Endothelial cell of umbilical vein (primary cell): Measurements from ENCODE around the gene ABCB6. TPM values are rescaled to one million over a fixed set of nuclear protein-coding genes. Genes with fewer than 3 reads are reported as not detected.

ENCODE experiments used
- BruUV-seq: library from RNA; stranded (reverse); fragments of 400-500 nt; replicated peaks from 2 replicates; lab custom pipeline; 2021; lab: Mats Ljungman, UMichigan
- CTCF ChIA-PET: fragments of 300-600, 350-600 bp; sonication (Branson Sonifier 250); formaldehyde crosslinking; loops from one replicate; lab custom pipeline; 2021; ENCODE audit warnings: antibody characterized with exemption, inconsistent platforms; lab: Charles Lee
- POLR2A ChIA-PET: fragments of 300-600, 350-600 bp; sonication (Branson Sonifier 250); formaldehyde crosslinking; loops from one replicate; lab custom pipeline; 2021; ENCODE audit warnings: antibody characterized with exemption, inconsistent platforms; lab: Charles Lee
- DNase-seq: peaks from one replicate; pipeline ENCODE4 v3.0.0-alpha.2; 2011; ENCODE audit warnings: low read depth, low spot score
- FAIRE-seq: peaks from 2 replicates; lab custom pipeline; 2011; peaks lifted over from hg19 to GRCh38; lab: Jason Lieb, UNC
- H2AFZ ChIP-seq: 2 replicates; pipeline ENCODE4 v1.6.0; 2012; ENCODE audit warnings: low read depth, low read length, control low read depth, inconsistent platforms
- H3K27ac ChIP-seq: 2 replicates; pipeline ENCODE4 v1.5.1; 2011; ENCODE audit warnings: low read depth, mild to moderate bottlenecking, control low read depth, low read length, moderate library complexity; ENCODE audit not compliant: insufficient read depth
- H3K27me3 ChIP-seq, 2 experiments: 2 replicates each; pipeline versions ENCODE4 v1.6.0 to v1.6.1; 2011; ENCODE audit warnings: low read length in 2 of 2, mixed read lengths in 1 of 2; ENCODE audit not compliant: control insufficient read depth in 2 of 2, insufficient read depth in 2 of 2
- H3K36me3 ChIP-seq, 2 experiments: 2 replicates in 1 of 2; 3 replicates in 1 of 2; pipeline ENCODE4 v1.5.1; 2011; ENCODE audit warnings: low read length in 2 of 2, mild to moderate bottlenecking in 1 of 2, moderate library complexity in 1 of 2; ENCODE audit not compliant: control insufficient read depth in 2 of 2, insufficient read depth in 2 of 2; ENCODE audit errors: extremely low read depth in 1 of 2
- H3K4me1 ChIP-seq: 3 replicates; pipeline ENCODE4 v1.5.1; 2011; ENCODE audit warnings: mild to moderate bottlenecking, low read length; ENCODE audit not compliant: control insufficient read depth, insufficient read depth; ENCODE audit errors: extremely low read depth
- H3K4me2 ChIP-seq: 2 replicates; pipeline ENCODE4 v1.6.1; 2011; ENCODE audit warnings: low read length, control low read depth, mixed read lengths; ENCODE audit not compliant: insufficient read depth
- H3K4me3 ChIP-seq, 3 experiments: fragments of 200-600 bp in 1 of 3; sonication (generic), shearing (Covaris generic) in 1 of 3; replicated peaks in 1 of 3; 2 replicates each; pipeline ENCODE4 v1.5.1; 2011 to 2016; ENCODE audit warnings: control low read depth in 3 of 3, low read length in 3 of 3, mild to moderate bottlenecking in 2 of 3, inconsistent platforms in 1 of 3, low read depth in 1 of 3, moderate library complexity in 1 of 3; ENCODE audit not compliant: insufficient read depth in 1 of 3
- H3K79me2 ChIP-seq: 2 replicates; pipeline ENCODE4 v1.6.0; 2012; ENCODE audit warnings: low read length, inconsistent platforms; ENCODE audit not compliant: control insufficient read depth, insufficient read depth
- H3K9ac ChIP-seq: replicated peaks from 2 replicates; pipeline ENCODE3; 2011; ENCODE audit warnings: low read length, control low read depth; ENCODE audit not compliant: insufficient read depth; ENCODE audit errors: extremely low read depth
- H3K9me1 ChIP-seq: replicated peaks from 3 replicates; pipeline ENCODE4 v1.6.0; 2011; ENCODE audit warnings: mild to moderate bottlenecking, low read length; ENCODE audit not compliant: control insufficient read depth, insufficient read depth; ENCODE audit errors: extremely low read depth
- H3K9me3 ChIP-seq: replicated peaks from 2 replicates; pipeline ENCODE4 v1.5.1; 2012; ENCODE audit warnings: low read length, inconsistent platforms; ENCODE audit not compliant: control insufficient read depth, insufficient read depth
- H4K20me1 ChIP-seq: replicated peaks from 2 replicates; pipeline ENCODE3; 2011; ENCODE audit warnings: mild to moderate bottlenecking, low read length; ENCODE audit not compliant: control insufficient read depth, insufficient read depth; ENCODE audit errors: extremely low read depth
- EZH2 ChIP-seq: IDR thresholded peaks from 2 replicates; pipeline ENCODE4 v1.6.1; 2012; ENCODE audit warnings: borderline replicate concordance, low read depth, mild to moderate bottlenecking, moderate library complexity, low read length, inconsistent platforms; ENCODE audit not compliant: severe bottlenecking
- JUN ChIP-seq: IDR thresholded peaks from 2 replicates; pipeline ENCODE4 v1.6.1; 2011; ENCODE audit warnings: borderline replicate concordance, low read depth; ENCODE audit not compliant: insufficient read length, insufficient read depth
- MYC ChIP-seq: IDR thresholded peaks from one replicate; pipeline ENCODE4 v1.6.1; 2011; ENCODE audit warnings: mild to moderate bottlenecking, low read depth, low read length
- POLR2A ChIP-seq: IDR thresholded peaks from 2 replicates; pipeline ENCODE4 v1.6.1; 2012; ENCODE audit warnings: low read depth, mild to moderate bottlenecking, control low read depth, low read length
- POLR2AphosphoS5 ChIP-seq: IDR thresholded peaks from 2 replicates; pipeline ENCODE4 v1.6.1; 2012; ENCODE audit warnings: low read depth, mild to moderate bottlenecking, control low read depth, low read length, moderate library complexity; ENCODE audit not compliant: insufficient read depth
- dilution Hi-C: fragments of 300-500 bp; cut with MboI; formaldehyde crosslinking; loops from one replicate; pipeline ENCODE4 v1.15.0; 2019; ENCODE audit warnings: low sequenced_read_pairs; ENCODE audit not compliant: extremely low pct_ligation_motif_present
- intact Hi-C: fragments of 100-400 bp; cut with micrococcal nuclease; formaldehyde crosslinking; loops from one replicate; pipeline ENCODE4 v1.10.0; 2022
- polyA plus RNA-seq, 4 experiments: library from polyadenylated mRNA; depleted of rRNA in 3 of 4; stranded (reverse) in 3 of 4; unstranded in 1 of 4; fragments of >200 nt; gene quantifications; 2 replicates each; pipeline versions ENCODE4 v1.2.1 to v1.2.3, GENCODE V29; 2011 to 2012; ENCODE audit warnings: missing spikeins in 1 of 4
- total RNA-seq: library from RNA; stranded (reverse); gene quantifications from 2 replicates; pipeline ENCODE4 v1.2.3, GENCODE V29; 2021
- TF ChIP-seq, protein P1 (sequence below): IDR thresholded peaks from 2 replicates; pipeline ENCODE4 v1.6.1; 2011; ENCODE audit not compliant: insufficient read depth, insufficient read length
- TF ChIP-seq, protein P2 (sequence below), 2 donors: IDR thresholded peaks; 1 replicate in 1 of 2; 2 replicates in 1 of 2; pipeline ENCODE4 v1.5.1; 2011; ENCODE audit warnings: low read length in 2 of 2, mild to moderate bottlenecking in 2 of 2, moderate library complexity in 2 of 2, control low read depth in 1 of 2, inconsistent platforms in 1 of 2, low read depth in 1 of 2; ENCODE audit not compliant: insufficient read depth in 1 of 2; ENCODE audit errors: extremely low read depth in 1 of 2

Gene ABCB6
- total and polyA plus RNA-seq, 2 donors (not counting 3 experiments of a cell fraction or from before 2014, with no cell fraction given): 25.7 to 32.5 TPM

DNA sequence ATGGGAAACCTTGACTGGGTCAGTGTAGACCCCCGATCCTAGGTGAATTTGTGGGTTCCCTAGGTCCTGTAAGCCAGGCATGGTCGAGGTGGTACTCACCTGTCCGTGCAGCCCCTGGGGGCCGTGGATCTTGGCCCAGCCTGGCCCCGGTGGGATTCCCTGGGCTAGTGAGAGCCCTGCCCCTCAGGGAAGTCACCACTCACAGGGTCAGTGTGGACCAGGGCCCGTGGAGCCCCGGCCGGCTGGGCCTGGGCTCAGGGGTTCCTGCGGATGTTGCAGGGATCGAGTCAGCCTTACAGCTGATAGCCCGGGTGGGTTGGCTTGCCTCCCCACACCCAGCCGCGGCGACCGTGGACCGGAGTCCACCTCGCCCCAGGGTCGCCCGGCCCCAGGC, 10.2 kb upstream of the ABCB6 start:
- no peaks in the 10 kb centered on the region for H3K9me1 ChIP-seq
- H3K36me3 ChIP-seq: peaks cover 3 to 28% of the 10 kb centered on the region in 2 experiments
- peak overlapping the region; percentile 78 for H2AFZ ChIP-seq
- H3K27me3 ChIP-seq: no peaks in the 10 kb centered on the region
- TF ChIP-seq MYC: no peak
- TF ChIP-seq, protein P1, sequence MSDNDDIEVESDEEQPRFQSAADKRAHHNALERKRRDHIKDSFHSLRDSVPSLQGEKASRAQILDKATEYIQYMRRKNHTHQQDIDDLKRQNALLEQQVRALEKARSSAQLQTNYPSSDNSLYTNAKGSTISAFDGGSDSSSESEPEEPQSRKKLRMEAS: no peak
- TF ChIP-seq POLR2AphosphoS5: no peak
- no peak for TF ChIP-seq JUN
- no peak for TF ChIP-seq POLR2A
- no peak for TF ChIP-seq EZH2
- TF ChIP-seq, protein P2, sequence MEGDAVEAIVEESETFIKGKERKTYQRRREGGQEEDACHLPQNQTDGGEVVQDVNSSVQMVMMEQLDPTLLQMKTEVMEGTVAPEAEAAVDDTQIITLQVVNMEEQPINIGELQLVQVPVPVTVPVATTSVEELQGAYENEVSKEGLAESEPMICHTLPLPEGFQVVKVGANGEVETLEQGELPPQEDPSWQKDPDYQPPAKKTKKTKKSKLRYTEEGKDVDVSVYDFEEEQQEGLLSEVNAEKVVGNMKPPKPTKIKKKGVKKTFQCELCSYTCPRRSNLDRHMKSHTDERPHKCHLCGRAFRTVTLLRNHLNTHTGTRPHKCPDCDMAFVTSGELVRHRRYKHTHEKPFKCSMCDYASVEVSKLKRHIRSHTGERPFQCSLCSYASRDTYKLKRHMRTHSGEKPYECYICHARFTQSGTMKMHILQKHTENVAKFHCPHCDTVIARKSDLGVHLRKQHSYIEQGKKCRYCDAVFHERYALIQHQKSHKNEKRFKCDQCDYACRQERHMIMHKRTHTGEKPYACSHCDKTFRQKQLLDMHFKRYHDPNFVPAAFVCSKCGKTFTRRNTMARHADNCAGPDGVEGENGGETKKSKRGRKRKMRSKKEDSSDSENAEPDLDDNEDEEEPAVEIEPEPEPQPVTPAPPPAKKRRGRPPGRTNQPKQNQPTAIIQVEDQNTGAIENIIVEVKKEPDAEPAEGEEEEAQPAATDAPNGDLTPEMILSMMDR (IDR thresholded peaks at IDR 0.05; ENCODE audit: extremely low read depth in 1 of 2, insufficient read depth in 1 of 2, low read depth in 1 of 2, low read length in 2 of 2): no peak
- H3K4me2 ChIP-seq: peak overlapping the region; percentile 99
- dilution Hi-C loops (no loop called here), intact Hi-C loops (loop anchor here (1.0 kb wide), 8 partner anchors 11 to 69 kb away; partner anchors contain the start of genes ABCB6, GLB1L, NHEJ1 and STK16)
- no peaks in the 10 kb centered on the region for H4K20me1 ChIP-seq
- peaks cover 20% of the 10 kb centered on the region for H3K79me2 ChIP-seq
- no peak for DNase-seq
- peak overlapping the region; percentile 93 for H3K9ac ChIP-seq
- H3K9me3 ChIP-seq: no peaks in the 10 kb centered on the region
- H3K4me1 ChIP-seq: peaks cover 15% of the 10 kb centered on the region
- ChIA-PET CTCF (interaction anchor here (1.1 to 1.9 kb wide), 6 partner anchors 11 to 59 kb away, joined by 3 to 16 read pairs (median 5); partner anchors contain the start of genes ABCB6, DNAJB2, SLC23A3 and ZFAND2B), POLR2A (interaction anchor here (0.9 to 1.9 kb wide), 5 partner anchors 10 to 53 kb away, joined by 4 to 7 read pairs (median 5); partner anchors contain the start of genes CNPPD1, GLB1L and STK16)
- peak; percentile 38 for FAIRE-seq
- peak overlapping the region; percentile 70 to 76 (median 70) for H3K4me3 ChIP-seq
- H3K27ac ChIP-seq: peak overlapping the region; percentile 76
- BruUV-seq: TSS peak; percentile 13
